ENCODE measurements around the gene OSBPL6.

GRCh38 chr2:178271094-178271493 lies 76.8 kb downstream of the OSBPL6 start:
- no peak for TF ChIP-seq CTCF (IDR thresholded peaks at IDR 0.05 in 4 of 5, conservative IDR thresholded peaks at IDR 0.05 in 1 of 5)
- TF ChIP-seq POLR2A (IDR thresholded peaks at IDR 0.05): no peak

Data from gastrocnemius medialis (tissue), 4 donors.